ENCODE results near the gene PROB1.
"Not testable (repeated sequence)": the region's sequence is repeated elsewhere in the genome, so short reads cannot be mapped to it uniquely, and the experiment has no call there.

Gene PROB1, protein sequence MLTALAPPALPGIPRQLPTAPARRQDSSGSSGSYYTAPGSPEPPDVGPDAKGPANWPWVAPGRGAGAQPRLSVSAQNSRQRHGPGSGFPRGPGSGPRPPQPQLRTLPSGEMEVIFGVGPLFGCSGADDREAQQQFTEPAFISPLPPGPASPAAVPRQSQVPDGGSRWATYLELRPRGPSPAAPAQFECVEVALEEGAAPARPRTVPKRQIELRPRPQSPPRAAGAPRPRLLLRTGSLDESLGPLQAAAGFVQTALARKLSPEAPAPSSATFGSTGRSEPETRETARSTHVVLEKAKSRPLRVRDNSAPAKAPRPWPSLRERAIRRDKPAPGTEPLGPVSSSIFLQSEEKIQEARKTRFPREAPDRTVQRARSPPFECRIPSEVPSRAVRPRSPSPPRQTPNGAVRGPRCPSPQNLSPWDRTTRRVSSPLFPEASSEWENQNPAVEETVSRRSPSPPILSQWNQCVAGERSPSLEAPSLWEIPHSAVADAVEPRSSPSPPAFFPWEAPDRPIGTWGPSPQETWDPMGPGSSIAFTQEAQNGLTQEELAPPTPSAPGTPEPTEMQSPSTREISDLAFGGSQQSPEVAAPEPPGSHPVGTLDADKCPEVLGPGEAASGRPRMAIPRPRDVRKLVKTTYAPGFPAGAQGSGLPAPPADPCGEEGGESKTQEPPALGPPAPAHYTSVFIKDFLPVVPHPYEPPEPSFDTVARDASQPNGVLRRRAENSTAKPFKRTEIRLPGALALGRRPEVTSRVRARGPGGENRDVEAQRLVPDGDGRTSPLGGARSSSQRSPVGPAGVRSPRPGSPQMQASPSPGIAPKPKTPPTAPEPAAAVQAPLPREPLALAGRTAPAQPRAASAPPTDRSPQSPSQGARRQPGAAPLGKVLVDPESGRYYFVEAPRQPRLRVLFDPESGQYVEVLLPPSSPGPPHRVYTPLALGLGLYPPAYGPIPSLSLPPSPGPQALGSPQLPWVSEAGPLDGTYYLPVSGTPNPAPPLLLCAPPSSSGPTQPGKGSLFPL

DNA sequence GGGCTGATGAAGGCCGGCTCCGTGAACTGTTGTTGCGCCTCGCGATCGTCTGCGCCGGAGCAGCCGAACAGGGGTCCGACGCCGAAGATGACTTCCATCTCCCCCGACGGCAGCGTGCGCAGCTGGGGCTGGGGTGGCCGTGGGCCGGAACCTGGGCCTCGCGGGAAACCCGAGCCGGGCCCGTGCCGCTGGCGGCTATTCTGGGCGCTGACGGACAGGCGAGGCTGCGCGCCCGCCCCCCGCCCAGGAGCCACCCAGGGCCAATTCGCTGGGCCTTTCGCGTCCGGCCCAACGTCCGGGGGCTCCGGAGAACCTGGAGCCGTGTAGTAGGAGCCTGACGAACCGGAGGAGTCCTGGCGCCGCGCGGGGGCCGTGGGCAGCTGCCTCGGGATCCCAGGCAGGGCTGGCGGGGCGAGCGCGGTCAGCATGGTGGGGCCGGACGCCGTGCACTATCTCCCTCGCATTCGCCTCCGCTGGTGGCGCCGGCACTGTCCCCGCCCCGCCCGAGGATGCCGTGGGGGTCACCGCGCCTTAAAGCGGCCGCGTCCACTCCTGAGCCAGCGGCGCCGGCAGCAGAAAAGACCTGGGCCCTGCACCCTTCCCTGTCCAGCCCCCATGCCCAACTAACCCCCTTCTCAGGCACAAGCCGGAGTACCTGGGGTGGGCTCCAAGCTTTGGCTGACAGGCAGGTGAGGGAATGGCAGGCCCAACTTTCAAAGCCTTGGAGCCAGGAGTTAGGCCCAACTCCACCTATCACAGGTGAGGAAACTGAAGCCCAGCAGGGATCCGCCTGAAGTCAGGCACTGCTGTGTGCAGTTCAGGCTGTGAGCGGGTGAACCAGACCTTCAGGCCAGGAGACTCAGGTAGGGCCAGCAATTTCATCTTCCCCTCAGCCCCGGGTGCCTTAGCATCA lies at the start of gene PROB1:
Gene PROB1, minus strand, starts transcription at position 451 of the 913 bp plus-strand sequence. Its CDS starts 23 bp downstream, at position 428.
- no peak for DNase-seq

DNA sequence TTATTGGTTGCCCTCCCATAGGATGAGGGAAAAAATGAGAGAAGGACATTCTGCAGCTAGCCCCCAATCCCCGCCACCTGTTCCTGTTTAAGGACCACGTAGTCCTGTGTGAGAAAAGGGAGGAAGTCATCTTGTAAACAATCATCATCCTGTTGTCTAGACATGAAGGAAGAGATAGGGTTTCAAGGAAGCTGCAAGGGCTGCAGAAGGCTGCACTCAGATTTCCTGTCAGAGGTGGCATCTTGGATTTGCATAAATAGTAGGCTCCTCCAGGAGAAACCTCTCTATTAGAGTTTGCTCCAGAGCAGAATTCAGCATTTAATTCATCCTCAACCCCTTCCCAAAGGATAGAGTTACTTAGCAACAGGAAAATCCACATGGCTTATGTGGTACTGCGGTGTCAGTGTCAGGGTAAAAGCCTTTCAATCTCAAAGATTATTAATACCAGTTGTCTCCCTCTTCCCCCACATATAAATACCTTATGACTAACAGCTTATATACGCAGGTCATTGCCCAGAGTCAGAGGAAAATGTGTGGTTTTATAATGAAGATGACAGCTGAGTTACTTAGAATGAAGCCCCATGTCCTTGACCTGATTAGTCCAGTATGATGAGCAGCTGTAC lies 49.0 kb upstream of the PROB1 start:
- no peak for DNase-seq

- not testable (repeated sequence) for DNase-seq
Observed at GRCh38 chr5:139440416-139440815, 45.5 kb upstream of the PROB1 start.

DNA sequence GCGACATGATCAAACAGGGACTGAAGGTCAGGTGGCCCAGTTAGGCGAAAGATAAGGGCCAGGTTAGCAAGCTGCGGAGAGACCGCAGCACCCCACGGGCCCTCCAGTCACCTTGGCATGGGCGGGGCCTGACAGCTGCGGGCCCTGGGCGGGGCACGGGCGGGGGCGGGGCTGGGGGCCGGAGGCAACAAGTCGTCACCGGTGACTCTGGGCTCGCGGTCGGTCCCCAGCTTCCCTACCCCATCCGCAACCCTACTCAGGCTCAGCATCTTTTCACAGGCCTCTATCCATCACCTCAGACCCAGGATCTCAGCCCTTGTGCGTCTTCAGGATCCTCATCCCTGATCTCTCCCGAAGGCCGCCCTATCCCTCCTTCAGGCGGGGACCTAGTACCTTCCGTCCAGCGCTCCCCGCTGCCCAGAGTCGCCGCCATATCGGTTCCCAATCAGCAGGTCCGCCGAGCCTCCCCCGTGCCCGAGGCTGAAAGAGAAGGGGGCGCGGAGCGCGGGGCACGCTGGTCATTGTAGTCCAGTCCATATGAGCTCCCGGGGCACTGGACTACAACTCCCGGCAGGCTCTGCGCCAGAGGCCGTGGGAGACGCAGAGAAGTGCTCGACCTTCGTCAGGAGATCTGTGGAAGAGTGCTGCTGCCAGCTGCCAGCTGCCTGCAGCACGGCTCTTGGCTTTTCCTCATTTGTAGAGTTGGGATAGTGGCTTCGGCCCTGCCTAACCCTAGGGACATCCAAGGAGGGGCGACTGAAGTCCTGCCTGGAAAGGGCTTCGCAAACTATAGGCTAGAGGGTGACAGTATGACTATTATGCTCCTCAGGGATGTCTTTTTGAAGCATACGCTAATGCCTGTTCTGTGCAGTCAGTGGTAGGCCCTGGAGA lies 44.4 kb upstream of the PROB1 start, which contains the start of gene DNAJC18:
Gene DNAJC18, minus strand, starts transcription at position 513 of the 891 bp plus-strand sequence. Its CDS starts 80 bp downstream, at position 433.
- peak; percentile 93 to 95 for DNase-seq

DNA sequence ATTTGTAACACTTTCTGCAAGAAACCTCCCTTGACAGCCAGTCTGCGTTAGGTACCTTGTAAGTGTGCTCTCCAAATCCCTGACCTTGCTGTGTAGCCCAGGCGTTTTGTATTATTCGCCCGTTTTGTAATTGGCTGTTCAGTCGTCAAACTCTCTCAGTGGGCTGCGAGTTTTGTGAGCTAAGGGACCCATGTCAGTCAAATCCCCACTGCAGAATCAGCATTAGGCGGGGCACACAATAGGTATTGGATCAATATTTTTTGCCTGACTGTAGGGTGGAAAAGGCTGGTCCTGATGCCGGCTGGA lies 43.8 kb upstream of the PROB1 start:
- no peak for DNase-seq

- no peak for DNase-seq
Observed at GRCh38 chr5:139435676-139436075, 40.8 kb upstream of the PROB1 start.

DNA sequence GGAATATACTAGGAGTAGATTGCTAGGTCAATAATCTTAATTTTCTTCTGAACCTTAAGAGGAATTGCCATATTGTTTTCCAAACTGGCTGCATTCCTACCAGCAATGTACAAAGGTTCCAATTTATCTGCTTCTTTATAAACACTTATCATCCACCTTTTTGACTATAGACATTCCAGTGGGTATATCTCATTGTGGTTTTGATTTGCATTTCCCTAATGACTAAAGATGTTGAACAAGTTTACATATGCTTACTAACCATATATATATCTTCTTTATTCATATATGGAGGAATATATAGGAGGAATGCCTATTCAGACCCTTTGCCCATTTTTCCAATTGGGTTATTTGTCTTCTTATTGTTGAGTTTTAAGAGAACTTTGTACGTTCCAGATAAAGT lies 36.8 kb upstream of the PROB1 start:
- DNase-seq, result no peak

GRCh38 chr5:139430015-139430414 lies 35.1 kb upstream of the PROB1 start:
- no peak for DNase-seq

DNA sequence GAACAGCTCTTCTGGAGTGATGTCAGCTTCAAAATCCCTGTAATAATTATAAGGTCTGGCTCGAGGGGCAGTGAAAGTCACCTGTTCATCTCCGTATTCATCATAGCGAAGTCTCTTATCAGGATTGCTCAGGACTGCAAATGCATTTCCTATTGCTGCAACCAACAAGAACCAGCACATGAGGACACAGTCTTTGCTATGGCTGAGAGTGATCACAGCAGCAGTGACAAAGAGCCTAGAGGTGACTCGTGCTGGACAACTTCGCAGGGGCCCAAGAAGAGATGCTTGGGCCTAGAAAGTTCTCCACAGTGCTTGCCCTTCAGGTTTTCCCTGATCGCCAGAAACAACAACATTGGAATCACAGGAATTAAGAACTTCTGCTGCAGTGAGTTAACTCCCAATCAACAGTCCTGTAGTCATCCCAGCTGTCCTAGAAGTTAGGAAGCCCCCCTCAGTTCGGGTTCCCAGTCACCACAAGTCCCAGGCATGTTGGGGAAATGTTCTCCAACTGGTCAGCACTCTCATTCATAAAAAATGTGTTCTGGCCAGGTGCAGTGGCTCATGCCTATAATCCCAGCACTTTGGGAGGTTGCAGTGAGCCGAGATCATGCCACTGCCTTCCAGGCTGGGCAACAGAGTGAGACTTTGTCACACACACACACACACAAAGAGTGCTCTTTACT lies 31.4 kb upstream of the PROB1 start:
- no peak for DNase-seq

DNA sequence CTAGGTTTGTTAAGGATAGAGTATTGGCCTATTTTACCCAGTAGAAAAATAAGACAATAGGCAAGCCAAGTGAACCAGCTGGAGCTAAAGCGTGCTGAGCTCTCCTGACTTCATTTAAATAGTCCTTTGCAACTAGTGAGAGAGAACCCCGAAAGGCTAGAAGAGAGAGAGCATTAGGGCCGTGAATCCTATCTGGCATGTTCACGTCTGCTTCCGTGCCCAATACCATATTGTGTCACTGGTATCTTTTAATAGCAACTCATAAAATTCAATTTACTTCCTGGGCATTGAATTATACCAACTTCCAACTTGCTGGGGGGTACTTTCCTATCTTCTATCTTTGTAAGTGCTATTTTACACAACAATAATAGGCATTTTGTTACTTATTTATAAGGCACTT lies 30.6 kb upstream of the PROB1 start:
- DNase-seq, result no peak

- DNase-seq, result peak in 1 of 2 experiments; percentile 33
Observed at GRCh38 chr5:139422307-139422893, 27.5 kb upstream of the PROB1 start.

GRCh38 chr5:139419226-139420192 lies 24.6 kb upstream of the PROB1 start:
- DNase-seq, result no peak

DNA sequence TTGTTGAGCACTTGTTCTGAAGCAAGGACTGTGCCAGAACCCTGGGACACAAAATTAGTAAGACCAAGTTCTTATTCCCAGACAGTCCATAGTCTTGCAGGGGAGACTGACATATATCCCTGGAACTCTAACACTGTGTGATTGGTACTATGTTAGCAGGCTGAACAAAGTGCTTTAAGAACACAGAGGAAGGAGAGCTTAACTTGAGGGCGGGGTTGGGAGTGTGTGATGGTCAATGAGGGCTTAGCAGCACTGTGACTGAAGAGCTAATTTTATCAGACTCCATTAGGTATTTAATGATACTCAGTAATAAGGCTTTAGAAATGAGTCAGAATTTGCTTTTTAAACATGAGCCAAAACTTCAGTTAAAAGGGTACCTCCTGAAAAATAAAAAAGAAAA lies 23.9 kb upstream of the PROB1 start:
- no peak for DNase-seq

DNA sequence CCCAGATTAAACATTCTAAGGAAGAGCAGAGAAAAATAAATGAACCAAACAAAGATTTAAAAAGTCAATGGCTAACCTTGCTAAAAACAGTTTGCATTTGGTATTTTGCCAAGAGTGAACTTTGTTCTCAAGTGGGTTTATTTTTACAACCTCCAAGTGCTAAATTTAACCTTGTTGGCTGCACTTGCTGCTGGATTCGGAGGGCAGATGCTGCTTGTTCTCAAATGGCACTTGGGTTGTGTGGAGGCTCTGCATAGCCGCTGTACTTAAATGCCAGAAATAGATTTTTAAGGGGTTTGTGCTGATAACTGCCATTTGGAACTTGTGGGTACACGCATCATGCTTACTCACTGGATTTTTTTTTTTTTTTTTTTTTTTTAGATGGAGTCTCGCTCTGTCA lies 22.3 kb upstream of the PROB1 start:
- DNase-seq, result no peak

- no peak for DNase-seq
Observed at GRCh38 chr5:139416651-139417050, 21.7 kb upstream of the PROB1 start.

- DNase-seq, result no peak
Observed at GRCh38 chr5:139415869-139416268, 21.0 kb upstream of the PROB1 start.

GRCh38 chr5:139415221-139415861 lies 20.4 kb upstream of the PROB1 start:
- DNase-seq, result peak; percentile 51 to 67

DNA sequence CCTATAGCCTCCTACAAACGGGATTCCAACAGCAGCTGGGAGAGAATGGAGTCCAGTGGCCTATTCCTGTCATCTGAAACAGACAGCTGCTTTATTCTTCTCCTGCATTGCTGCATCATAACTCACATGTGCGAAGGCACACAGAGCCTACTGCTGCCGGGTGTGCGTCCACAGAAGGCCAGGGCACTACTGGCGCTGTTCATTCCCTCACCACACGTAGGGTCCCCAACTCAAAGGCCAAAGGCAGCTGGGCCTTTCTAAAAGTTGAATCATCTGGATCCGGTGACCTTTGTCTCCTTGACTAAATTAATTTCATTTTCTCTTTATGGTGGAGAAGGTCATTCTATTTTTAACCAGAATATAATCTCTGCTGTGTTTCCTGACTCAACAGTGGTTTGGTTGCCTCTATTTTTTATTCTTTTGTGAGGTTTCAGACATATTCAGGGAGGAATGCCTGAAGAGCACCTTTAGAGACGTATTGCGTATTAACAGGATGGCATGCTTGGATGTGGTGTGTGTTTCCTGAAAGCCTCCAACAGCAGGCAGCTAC lies 19.8 kb upstream of the PROB1 start:
- DNase-seq, result no peak

Measured in activated CD4-positive, alpha-beta T cell treated with anti-CD3 and anti-CD28 coated beads, Interleukin-2, amount 50 U/mL, for 48 hours (primary cell).